Adrenal gland (tissue), 5 donors: ENCODE data around the gene GPC6.

Experiments used
- CTCF ChIP-seq, 6 experiments: fragments of 450-650 bp in 4 of 6; fragments of 200-600 bp in 2 of 6; sonication (generic) in 1 of 6; IDR thresholded peaks; 1 replicate in 5 of 6; 2 replicates in 1 of 6; pipeline versions ENCODE4 v1.5.1 to v1.8.0; 2016 to 2021; ENCODE audit warnings: antibody characterized with exemption in 6 of 6, mild to moderate bottlenecking in 2 of 6, moderate library complexity in 1 of 6
- POLR2A ChIP-seq, 2 donors: fragments of 450-650 bp; IDR thresholded peaks; one replicate each; pipeline ENCODE4 v1.6.1; 2017; ENCODE audit warnings: antibody characterized with exemption in 2 of 2, mild to moderate bottlenecking in 2 of 2, moderate library complexity in 1 of 2
- donor health status: DM: no; HTN: no; CAD: no.

DNA sequence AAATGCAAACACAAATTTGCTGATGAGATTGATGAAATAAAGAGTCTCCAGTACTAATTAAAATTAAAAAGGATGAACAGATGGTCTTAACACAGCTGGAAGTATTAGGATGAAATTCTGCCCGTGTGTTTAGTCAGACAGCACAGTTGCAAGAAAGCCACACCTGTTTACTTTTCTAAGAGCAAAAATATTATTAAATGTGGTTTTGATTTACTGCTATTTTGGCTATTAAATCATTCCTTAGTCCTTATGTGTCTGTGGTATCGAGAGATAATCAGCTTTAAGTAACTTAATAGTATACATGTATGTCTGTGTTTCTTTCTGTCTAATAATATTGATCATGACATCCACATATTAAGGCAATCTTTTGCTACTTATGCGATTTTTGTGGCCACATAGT, 494.9 kb downstream of the GPC6 start:
- TF ChIP-seq CTCF (IDR thresholded peaks at IDR 0.05) = no peak
- no peak for TF ChIP-seq POLR2A (IDR thresholded peaks at IDR 0.05)
